Heart right ventricle (tissue), 16 donors: ENCODE measurements around the gene TRIM31. TPM values are rescaled to one million over a fixed set of nuclear protein-coding genes. Genes with fewer than 3 reads are reported as not detected.

Experiments used
- ATAC-seq, 8 donors: fragments of 200-7000 bp; cut with Tn5 transposase; one replicate each; pipeline ENCODE4 v1.9.1; 2020; ENCODE audit warnings: mild to moderate bottlenecking in 8 of 8, moderate library complexity in 8 of 8, moderate number of reproducible peaks in 1 of 8
- DNase-seq, 2 donors: peaks; one replicate each; pipeline ENCODE4 v3.0.0-alpha.2; 2020
- H3K27ac ChIP-seq, 10 donors: fragments of 200-600 bp; sonication (generic) in 2 of 10; one replicate each; pipeline versions ENCODE4 v1.5.0 to v1.8.0; 2020 to 2022; ENCODE audit warnings: mild to moderate bottlenecking in 3 of 10
- H3K27me3 ChIP-seq, 7 donors: fragments of 200-600 bp; one replicate each; pipeline ENCODE4 v1.8.0; 2021 to 2022; ENCODE audit warnings: mild to moderate bottlenecking in 2 of 7
- H3K36me3 ChIP-seq, 9 donors: fragments of 200-600 bp; sonication (generic) in 1 of 9; one replicate each; pipeline versions ENCODE4 v1.5.0 to v1.8.0; 2020 to 2022; ENCODE audit warnings: mild to moderate bottlenecking in 2 of 9
- H3K4me1 ChIP-seq, 9 donors: fragments of 200-600 bp; sonication (generic) in 1 of 9; one replicate each; pipeline versions ENCODE4 v1.5.0 to v1.8.0; 2020 to 2022; ENCODE audit warnings: mild to moderate bottlenecking in 4 of 9
- H3K4me3 ChIP-seq, 10 donors: fragments of 200-600 bp; sonication (generic) in 2 of 10; one replicate each; pipeline versions ENCODE4 v1.5.0 to v1.8.0; 2020 to 2022; ENCODE audit warnings: mild to moderate bottlenecking in 7 of 10, moderate library complexity in 2 of 10
- H3K9me3 ChIP-seq, 11 donors: fragments of 200-600 bp in 10 of 11; sonication (generic) in 2 of 11; one replicate each; pipeline versions ENCODE4 v1.5.0 to v1.8.0; 2013 to 2022; ENCODE audit warnings: mild to moderate bottlenecking in 2 of 11, control low read depth in 1 of 11, moderate library complexity in 1 of 11
- CTCF ChIP-seq, 9 donors: fragments of 200-600 bp; sonication (generic) in 2 of 9; IDR thresholded peaks; one replicate each; pipeline versions ENCODE4 v1.5.0 to v1.8.0; 2021 to 2022; ENCODE audit warnings: antibody characterized with exemption in 9 of 9, mild to moderate bottlenecking in 5 of 9, moderate library complexity in 1 of 9
- WGBS, 2 donors: extraction: QIAGEN DNeasy Blood & Tissue Kit; methylation state at CpG; one replicate each; pipeline ENCODE4 v1.1.7; 2013; ENCODE audit warnings: inconsistent platforms in 1 of 2; 5-methylcytosine and 5-hydroxymethylcytosine counted together
- intact Hi-C, 10 donors: fragments of 100-400 bp; cut with DNase I; formaldehyde crosslinking; loops; one replicate each; pipeline versions ENCODE4 v1.11.1 to v1.14.2; 2022
- polyA plus RNA-seq, 2 donors: library from polyadenylated mRNA; stranded (reverse); fragments of 200-250 nt; gene quantifications; one replicate each; pipeline ENCODE4 v1.2.3, GENCODE V29; 2013
- total RNA-seq, 10 donors: library from RNA; stranded (reverse); fragmentation: NEBNext Ultra II Directional in 3 of 10; extraction: Animal tissue kit (Norgen Biotek cat#: 25700) in 3 of 10; gene quantifications; one replicate each; pipeline versions ENCODE4 v1.2.1 to v1.2.4, GENCODE V29; 2021 to 2023
- donor health status: Arrhythmogenic right ventricular cardiomyopathy.
- donor health status: ischemic (EF 13 %, LVEDD 7.1; RV severe dilation, severe dysfunction).
- donor health status: healthy with polysubstance abuse.
- donor health status: DM: no; HTN: yes; CAD: no.
- donor health status: DM: no; HTN: no; CAD: no.
- donor health status: ischemic (EF 25% LVEDD 6.9; RV normal size, moderate dysfunction).
- donor health status: ischemic (EF 25% LVEDD 5.7; RV mildly dilated, moderate dysfunction).
- donor health status: healthy.
- donor health status: DM: yes; HTN: yes; CAD: no.
- donor health status: Ischemic cardiomyopathy.
- donor health status: ischemic (EF 35%, LVEDD 5.7; RV mildly dilated, moderate dysfunction).
- donor health status: nonischemic (EF 11% LVEDD 7.7; RV severe dilation, severe dysfunction).
- donor health status: DM: yes; HTN: yes; CAD: no.
- donor health status: PGD.
- donor health status: ischemic (EF 29% LVEDD 5.4; RV normal size, mild dysfunction).
- donor health status: nonischemic (EF 23%, LVEDD 6.1; RV moderate dilation, normal function).

The TRIM31 gene
- total and polyA plus RNA-seq, 12 donors = not detected

GRCh38 chr6:30136570-30137286, 23.8 kb upstream of the TRIM31 start:
- H3K27me3 ChIP-seq = peaks cover 0 to 79% (median 47%) of the 10 kb centered on the region in 7 donors
- no peak overlapping the region for H3K27ac ChIP-seq
- H3K4me1 ChIP-seq = no peaks in the 10 kb centered on the region
- no peak overlapping the region for H3K4me3 ChIP-seq
- no peaks in the 10 kb centered on the region for H3K9me3 ChIP-seq
- no peak for TF ChIP-seq CTCF (IDR thresholded peaks at IDR 0.05)
- H3K36me3 ChIP-seq = no peaks in the 10 kb centered on the region
- no peak for DNase-seq
- ATAC-seq = no peak
- WGBS, 2 donors = 76 to 77% methylated on average over 11 of the region's 11 CpGs
- intact Hi-C loops = loop anchor here in 2 of 10 donors (10.0 kb wide), 2 partner anchors 122 to 292 kb away; no protein-coding TSS in a partner anchor

DNA sequence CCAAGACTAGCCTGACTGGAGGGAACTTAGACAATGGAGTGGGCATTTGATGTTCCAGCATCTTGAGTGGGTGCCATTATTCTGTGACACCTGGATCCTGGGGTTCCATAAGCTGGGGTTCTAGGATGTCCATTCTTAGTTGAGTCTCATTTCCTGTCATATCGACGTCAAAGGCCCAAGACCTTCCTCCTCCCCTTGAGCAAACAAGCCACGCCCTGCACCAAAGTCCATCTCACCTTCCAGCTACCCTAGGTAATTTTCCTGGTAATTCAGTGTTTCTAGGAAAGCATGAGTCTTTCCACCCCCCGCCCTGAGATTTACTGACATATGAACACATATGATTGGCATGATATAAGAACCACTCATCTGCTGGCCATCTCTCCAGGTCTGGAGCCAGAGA, 22.9 kb upstream of the TRIM31 start, which contains the start of gene TRIM40:
Gene TRIM40 (plus strand): TSS at position 384 of the 400 bp plus-strand sequence. CDS start 897 bp downstream, outside the sequence.
- Histone ChIP-seq H3K36me3 (no peaks in the 10 kb centered on the region), H3K27me3 (peaks cover 0 to 81% (median 56%) of the 10 kb centered on the region in 7 donors), H3K4me1 (peaks cover 0 to 4% (median 0%) of the 10 kb centered on the region in 9 donors), H3K27ac (no peak within 1 kb of the TSS), H3K4me3 (no peak within 1 kb of the TSS), H3K9me3 (no peaks in the 10 kb centered on the region)
- DNase-seq = no peak
- intact Hi-C loops = loop anchor here in 2 of 10 donors (10.0 kb wide), 2 partner anchors 121 to 291 kb away; no protein-coding TSS in a partner anchor
- no peak for TF ChIP-seq CTCF (IDR thresholded peaks at IDR 0.05)
- WGBS, 2 donors = 58 to 63% methylated on average over 4 of the region's 4 CpGs
- no peak for ATAC-seq

DNA sequence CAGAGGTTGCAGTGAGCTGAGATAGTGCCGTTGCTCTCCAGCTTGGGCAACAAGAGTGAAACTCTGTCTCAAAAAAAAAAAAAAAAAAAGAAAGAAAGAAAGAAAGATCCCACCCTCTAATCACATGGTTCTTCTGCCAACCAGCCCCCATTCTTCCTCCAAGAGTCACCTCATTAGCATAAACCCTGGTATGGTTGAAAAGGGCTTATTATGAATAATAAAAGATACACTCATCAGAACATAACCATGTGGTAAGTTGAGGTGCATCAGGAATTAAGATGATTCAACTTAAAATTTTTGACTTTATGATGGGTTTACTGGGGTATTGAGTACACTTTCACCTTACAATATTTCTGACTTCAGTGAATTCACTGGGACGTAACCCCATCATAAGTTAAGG, 22.3 kb upstream of the TRIM31 start:
- ATAC-seq (no peak), DNase-seq (no peak)
- Histone ChIP-seq H3K36me3 (no peaks in the 10 kb centered on the region), H3K27ac (no peak overlapping the region), H3K27me3 (peaks cover 0 to 85% (median 62%) of the 10 kb centered on the region in 7 donors), H3K9me3 (no peaks in the 10 kb centered on the region), H3K4me3 (no peak overlapping the region), H3K4me1 (peaks cover 0 to 5% (median 0%) of the 10 kb centered on the region in 9 donors)
- 73 to 78% methylated on average over 2 of the region's 2 CpGs for WGBS, 2 donors
- TF ChIP-seq CTCF (IDR thresholded peaks at IDR 0.05) = no peak
- intact Hi-C loops = loop anchor here in 2 of 10 donors (10.0 kb wide), 2 partner anchors 120 to 290 kb away; no protein-coding TSS in a partner anchor

DNA sequence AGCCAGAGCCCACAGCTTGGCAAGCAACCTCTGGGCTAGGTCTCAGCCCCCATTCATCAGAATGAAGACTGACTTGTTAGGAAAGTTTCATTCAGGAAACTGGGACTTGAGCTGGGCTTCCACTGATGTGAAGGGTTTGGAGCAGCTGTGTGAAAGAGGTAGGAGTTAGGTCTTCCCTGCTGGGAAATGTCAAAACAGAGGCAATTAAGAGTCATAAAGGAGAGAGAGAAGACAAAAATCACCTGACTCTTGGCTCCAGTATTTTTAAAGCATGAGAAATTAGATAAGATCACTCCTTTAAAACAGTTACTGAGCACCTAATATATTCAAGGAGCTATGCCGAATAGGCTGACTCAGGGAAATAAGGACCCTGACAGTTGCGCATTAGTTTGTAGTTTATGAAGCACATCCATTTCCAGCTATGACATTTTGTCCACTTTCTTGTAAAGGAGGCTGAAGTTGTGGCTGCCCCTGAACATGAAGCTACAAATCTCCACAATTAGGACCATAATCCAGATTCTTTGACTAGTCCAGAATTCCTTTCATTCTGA, 19.1 kb upstream of the TRIM31 start:
- Histone ChIP-seq H3K36me3 (no peaks in the 10 kb centered on the region), H3K27me3 (peaks cover 10 to 96% (median 84%) of the 10 kb centered on the region in 7 donors), H3K4me3 (no peak overlapping the region), H3K9me3 (no peaks in the 10 kb centered on the region), H3K27ac (no peak overlapping the region), H3K4me1 (peaks cover 0 to 17% (median 10%) of the 10 kb centered on the region in 9 donors)
- DNase-seq = no peak
- intact Hi-C loops = loop anchor here in 7 of 10 donors (1.0 to 10.0 kb wide), 7 partner anchors 27 to 287 kb away; no protein-coding TSS in a partner anchor
- ATAC-seq = no peak
- 83 to 88% methylated on average over 2 of the region's 2 CpGs for WGBS, 2 donors
- no peak for TF ChIP-seq CTCF (IDR thresholded peaks at IDR 0.05)
